HG03469 (cell line): ENCODE data around the gene SPOUT1.

Experiments used
- ATAC-seq: cut with Tn5 transposase; IDR thresholded peaks from one replicate; pipeline ENCODE4 v1.9.1; 2021; ENCODE audit warnings: mild to moderate bottlenecking, moderate library complexity, moderate number of reproducible peaks; ENCODE audit not compliant: unreplicated experiment

Gene SPOUT1

GRCh38 chr9:128838338-128838737 lies 8.7 kb upstream of the SPOUT1 start:
- ATAC-seq = no peak

DNA sequence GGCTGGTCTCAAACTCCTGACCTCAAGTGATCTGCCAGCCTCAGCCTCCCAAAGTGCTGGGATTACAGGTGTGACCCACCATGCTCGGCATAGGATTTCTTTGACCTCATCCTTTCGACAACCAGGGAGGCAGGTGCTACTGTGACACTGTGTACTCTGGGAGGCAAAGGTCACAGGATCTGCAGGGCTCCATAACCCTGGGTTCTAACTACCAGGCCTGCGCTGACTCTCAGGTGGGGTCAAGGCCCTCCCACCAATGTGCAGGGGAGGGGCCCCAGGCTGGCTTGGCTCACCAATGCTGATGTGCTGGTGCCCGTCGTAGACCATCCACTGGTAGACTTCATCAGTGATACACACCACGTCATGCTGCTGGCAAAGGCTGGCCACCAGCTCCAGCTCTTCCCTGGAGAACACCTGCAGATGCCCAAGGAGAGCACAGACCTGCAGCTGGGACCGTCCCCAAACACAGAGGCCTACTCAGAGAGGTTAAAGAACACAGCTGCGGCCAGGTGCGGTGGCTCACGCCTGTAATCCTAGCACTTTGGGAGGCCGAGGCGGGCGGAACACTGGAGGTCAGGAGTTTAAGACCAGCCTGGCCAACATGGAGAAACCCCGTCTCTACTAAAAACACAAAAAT lies 7.0 kb upstream of the SPOUT1 start:
- ATAC-seq = no peak

- ATAC-seq = no peak
These were observed 5.9 kb upstream of the SPOUT1 start for GRCh38 chr9:128835246-128836210.

DNA sequence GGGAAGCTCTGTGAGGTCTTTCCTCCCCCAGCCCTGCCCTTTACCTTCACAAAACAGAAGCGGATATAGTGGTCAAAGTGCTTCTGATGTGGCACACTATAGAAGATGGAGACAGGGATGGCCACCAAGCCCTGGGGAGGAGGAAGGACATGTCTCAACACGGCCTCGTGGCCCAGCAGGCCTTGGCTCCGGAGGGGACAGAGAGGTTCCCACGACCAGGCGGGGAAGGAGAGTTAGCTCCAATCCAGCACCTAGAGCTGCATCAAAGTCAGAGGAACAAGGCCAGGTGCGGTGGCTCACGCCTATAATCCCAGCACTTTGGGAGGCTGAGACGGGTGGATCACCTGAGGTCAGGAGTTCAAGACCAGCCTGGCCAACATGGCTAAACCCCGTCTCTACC lies 4.1 kb upstream of the SPOUT1 start:
- ATAC-seq = no peak

DNA sequence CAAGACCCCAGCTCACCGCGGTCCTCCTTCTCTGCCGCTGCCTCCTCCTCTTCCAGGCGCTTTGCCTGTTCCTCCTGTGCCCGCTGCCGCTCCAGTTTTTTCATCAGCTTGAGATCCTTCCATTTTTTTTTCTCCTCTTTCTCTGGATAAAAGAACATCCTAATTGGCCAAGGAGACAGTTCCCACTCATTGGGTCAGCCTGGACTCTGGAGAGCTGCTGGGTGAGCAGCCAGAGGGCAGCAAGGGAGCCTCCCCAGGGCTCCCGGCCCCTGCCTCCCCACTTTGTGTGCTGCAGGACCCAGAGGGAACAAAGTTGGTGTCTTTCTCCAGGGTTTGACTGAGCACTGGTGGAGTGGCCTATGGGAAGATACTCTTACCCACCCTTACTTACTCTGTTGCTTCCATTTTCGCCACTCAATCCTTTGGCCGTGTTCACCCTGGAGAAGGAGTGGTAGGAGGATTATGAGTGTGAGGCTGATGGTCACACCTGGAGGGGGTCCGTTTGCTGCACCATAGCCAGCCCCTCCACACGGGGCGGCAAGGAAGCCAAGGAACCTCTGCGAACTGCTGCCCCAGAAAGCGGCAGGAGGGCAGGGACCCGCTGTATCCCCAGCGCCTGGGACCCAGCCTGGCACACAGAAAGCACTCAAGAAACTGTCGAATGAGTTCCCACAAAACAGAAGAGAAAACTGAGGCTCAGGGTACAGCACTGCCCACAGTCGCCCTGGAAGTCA lies 708 bp downstream of the SPOUT1 start:
- no peak for ATAC-seq

- ATAC-seq = no peak
These were observed 1.3 kb downstream of the SPOUT1 start for GRCh38 chr9:128828267-128828666.

- no peak for ATAC-seq
These were observed 3.5 kb downstream of the SPOUT1 start for GRCh38 chr9:128825923-128826700.

DNA sequence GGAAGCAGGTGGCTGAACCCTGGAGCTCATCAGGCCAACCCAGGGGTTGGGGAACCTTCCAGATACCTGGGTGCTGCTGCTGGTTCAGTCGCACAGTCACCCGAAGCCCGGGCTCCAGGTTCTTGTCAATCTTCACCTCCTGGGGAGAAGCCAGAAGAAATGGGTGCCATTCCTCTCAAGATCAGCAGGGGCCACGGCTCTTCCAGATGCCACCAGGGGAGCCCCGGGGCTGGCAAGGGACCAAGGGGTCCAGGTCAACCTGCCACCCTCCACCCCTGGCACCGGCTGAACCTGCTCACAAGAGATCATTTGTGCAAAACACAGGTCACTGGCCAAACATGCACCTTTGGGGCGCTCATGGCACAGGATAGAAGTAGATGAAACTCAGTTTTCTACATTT lies 4.7 kb downstream of the SPOUT1 start:
- no peak for ATAC-seq

DNA sequence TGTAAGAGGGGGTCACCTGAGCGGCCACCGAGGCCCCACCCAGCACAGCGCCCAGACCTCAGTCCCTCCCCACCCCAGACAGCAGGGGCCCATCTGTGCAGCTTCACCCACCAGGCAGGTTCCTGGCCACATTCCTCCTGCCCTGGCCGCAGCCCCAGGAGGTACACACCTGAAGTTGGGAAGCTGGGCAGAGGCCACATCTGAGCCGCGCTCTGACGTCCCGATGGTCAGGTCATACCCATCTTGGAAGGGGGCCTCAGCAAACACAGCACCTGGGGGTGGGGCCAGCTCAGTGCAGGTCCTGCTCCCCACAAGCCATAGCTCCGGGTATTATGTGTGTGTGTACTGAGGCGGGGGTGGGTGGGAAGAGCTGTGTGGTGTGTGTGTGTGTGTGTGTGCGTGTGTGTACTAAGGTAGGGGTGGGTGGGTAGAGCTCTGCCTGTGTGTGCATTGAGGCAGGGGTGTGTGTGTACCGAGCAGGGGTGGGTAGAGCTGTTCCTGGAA lies 5.6 kb downstream of the SPOUT1 start:
- no peak for ATAC-seq

GRCh38 chr9:128823362-128823902 lies 6.2 kb downstream of the SPOUT1 start:
- no peak for ATAC-seq

- ATAC-seq = no peak
These were observed 7.1 kb downstream of the SPOUT1 start for GRCh38 chr9:128822407-128823042.

DNA sequence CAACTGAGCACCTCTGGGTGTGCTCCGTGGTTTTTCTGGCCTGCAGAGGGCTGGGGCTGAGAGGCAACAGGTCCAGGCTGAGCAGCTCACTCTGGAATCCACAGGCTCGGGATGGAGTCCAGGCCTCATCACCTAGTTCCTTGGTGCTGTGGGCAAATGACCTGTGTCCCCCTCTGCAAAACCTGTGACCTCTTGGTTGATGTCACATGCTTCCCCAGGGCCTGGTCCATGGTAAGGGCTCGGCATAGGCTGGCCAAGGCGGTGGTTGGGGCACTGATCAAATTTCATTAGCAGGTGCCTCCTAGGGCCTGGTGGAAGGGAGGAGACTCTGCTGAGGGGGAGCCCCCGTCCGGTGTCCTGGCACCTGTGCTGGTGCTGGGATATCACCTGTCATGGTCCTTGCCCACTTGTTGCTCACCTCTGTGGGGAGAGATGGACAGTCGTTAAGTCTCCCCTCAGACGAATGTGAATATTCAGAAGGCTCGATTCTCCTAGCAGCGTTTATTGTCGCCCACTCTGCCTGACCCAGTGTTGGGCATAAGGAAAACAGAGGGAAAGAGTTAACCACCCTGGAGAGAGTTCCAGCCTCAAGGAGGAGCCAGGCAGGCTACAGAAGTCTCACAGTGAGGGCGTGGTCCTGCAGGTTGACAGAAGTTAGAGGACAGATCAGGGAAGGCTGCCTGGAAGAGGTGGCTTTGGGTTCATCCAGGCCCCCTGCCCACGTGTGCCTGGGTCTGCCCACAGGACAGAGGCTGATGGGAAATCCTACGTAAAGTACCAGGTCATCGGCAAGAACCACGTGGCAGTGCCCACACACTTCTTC lies 7.8 kb downstream of the SPOUT1 start:
- ATAC-seq = no peak

- ATAC-seq = no peak
These were observed 8.7 kb downstream of the SPOUT1 start for GRCh38 chr9:128820665-128821583.

- ATAC-seq = no peak
These were observed 9.6 kb downstream of the SPOUT1 start for GRCh38 chr9:128819716-128820664.

- ATAC-seq = peak; percentile 22
These were observed 10.5 kb downstream of the SPOUT1 start for GRCh38 chr9:128818839-128819715.
